Mammary epithelial cell (primary cell): Measurements from ENCODE around the gene ANKIB1.

Experiments
- EZH2 ChIP-seq: IDR thresholded peaks from 2 replicates; pipeline ENCODE4 v1.6.1; 2012; ENCODE audit warnings: low read length, inconsistent platforms, borderline replicate concordance
- TF ChIP-seq, protein P1 (sequence below), 2 donors: IDR thresholded peaks in 1 of 2; conservative IDR thresholded peaks in 1 of 2; 2 replicates each; pipeline ENCODE4 v1.5.1; 2011 to 2012; ENCODE audit warnings: inconsistent platforms in 2 of 2, low read length in 2 of 2, mild to moderate bottlenecking in 2 of 2, control low read depth in 1 of 2, low read depth in 1 of 2; ENCODE audit not compliant: insufficient read depth in 1 of 2; ENCODE audit errors: extremely low read depth in 1 of 2

DNA sequence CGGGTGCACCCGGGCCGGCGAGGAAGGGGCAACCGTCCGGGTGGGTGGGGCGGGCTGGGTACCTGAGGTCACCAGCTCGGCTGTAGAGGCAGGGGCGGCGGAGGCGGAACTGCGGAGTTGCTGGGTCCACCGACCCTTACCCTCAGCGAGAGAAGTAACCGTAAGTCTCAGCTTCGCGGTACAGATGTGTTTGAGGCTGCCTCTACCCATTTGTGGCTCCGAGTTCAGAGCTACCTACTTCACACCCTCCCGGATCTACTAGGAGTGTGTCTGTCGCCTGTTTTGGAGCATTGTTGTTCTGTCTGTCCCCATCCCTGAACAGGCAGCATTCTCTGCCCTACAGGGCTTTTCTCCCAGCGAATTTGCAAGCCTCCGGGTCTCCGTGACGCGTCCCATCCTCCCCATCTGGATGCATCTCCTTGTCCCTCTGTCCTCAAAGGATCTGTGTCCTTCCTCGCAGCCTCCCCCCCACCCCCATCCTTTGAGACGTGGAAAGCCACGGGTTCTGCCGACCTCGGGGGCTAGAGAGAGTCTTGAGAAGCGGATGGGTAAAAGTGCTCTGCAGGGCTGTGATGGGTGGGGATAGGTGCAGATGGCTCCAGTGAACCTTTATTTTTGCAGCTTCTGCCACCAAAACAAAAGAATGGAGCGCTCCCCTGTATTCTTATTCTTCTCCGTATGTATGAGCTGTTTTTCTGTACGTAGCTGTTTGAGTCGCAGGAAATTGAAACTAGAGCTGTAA is 757 bp downstream of the ANKIB1 start:
- TF ChIP-seq, protein P1, sequence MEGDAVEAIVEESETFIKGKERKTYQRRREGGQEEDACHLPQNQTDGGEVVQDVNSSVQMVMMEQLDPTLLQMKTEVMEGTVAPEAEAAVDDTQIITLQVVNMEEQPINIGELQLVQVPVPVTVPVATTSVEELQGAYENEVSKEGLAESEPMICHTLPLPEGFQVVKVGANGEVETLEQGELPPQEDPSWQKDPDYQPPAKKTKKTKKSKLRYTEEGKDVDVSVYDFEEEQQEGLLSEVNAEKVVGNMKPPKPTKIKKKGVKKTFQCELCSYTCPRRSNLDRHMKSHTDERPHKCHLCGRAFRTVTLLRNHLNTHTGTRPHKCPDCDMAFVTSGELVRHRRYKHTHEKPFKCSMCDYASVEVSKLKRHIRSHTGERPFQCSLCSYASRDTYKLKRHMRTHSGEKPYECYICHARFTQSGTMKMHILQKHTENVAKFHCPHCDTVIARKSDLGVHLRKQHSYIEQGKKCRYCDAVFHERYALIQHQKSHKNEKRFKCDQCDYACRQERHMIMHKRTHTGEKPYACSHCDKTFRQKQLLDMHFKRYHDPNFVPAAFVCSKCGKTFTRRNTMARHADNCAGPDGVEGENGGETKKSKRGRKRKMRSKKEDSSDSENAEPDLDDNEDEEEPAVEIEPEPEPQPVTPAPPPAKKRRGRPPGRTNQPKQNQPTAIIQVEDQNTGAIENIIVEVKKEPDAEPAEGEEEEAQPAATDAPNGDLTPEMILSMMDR (conservative IDR thresholded peaks at IDR 0.05 in 1 of 2, IDR thresholded peaks at IDR 0.05 in 1 of 2; ENCODE audit: extremely low read depth in 1 of 2, insufficient read depth in 1 of 2, low read depth in 1 of 2, low read length in 2 of 2) = no peak
- no peak for TF ChIP-seq EZH2
